ENCODE data around the gene TMPRSS5. TPM values are rescaled to one million over a fixed set of nuclear protein-coding genes. Genes with fewer than 3 reads are reported as not detected.

Gene TMPRSS5
- total RNA-seq, 4 donors from 2014 or later: 0.26 to 0.83 (median 0.37) TPM

DNA sequence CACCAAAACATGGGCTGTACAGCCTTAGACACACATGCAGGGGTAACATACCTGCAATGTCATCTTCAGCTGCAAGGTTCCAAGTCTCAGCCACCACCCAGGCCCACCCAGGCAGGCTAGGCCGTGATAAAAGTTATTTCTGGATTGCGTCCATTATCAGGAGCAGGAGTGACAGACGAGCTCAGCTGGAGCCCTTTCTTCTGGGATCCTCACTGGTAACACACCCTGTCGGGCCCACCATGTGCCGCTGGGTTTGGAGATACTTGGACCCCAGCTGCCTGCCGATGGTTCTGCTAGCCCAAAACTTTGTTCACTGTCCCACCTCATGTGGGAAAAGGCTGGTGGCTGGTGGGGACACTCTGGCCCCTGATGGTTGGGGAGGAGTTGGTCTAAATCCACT lies 24.8 kb downstream of the TMPRSS5 start:
- no peak for DNase-seq (ENCODE audit: extremely low spot score)
- Histone ChIP-seq H3K27ac (replicated peaks in 1 of 4) (no peak overlapping the region), H3K27me3 (no peaks in the 10 kb centered on the region), H3K36me3 (no peaks in the 10 kb centered on the region), H3K9me3 (no peaks in the 10 kb centered on the region), H3K4me1 (peaks cover 0 to 15% (median 13%) of the 10 kb centered on the region in 4 donors), H3K4me3 (no peak overlapping the region)
- 77% methylated on average over 6 of the region's 6 CpGs for WGBS
- TF ChIP-seq EP300 (IDR thresholded peaks at IDR 0.05) (no peak), POLR2A (IDR thresholded peaks at IDR 0.05; ENCODE audit: low read depth) (no peak), POLR2AphosphoS5 (IDR thresholded peaks at IDR 0.05) (no peak)
- TF ChIP-seq, protein P1, sequence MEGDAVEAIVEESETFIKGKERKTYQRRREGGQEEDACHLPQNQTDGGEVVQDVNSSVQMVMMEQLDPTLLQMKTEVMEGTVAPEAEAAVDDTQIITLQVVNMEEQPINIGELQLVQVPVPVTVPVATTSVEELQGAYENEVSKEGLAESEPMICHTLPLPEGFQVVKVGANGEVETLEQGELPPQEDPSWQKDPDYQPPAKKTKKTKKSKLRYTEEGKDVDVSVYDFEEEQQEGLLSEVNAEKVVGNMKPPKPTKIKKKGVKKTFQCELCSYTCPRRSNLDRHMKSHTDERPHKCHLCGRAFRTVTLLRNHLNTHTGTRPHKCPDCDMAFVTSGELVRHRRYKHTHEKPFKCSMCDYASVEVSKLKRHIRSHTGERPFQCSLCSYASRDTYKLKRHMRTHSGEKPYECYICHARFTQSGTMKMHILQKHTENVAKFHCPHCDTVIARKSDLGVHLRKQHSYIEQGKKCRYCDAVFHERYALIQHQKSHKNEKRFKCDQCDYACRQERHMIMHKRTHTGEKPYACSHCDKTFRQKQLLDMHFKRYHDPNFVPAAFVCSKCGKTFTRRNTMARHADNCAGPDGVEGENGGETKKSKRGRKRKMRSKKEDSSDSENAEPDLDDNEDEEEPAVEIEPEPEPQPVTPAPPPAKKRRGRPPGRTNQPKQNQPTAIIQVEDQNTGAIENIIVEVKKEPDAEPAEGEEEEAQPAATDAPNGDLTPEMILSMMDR (IDR thresholded peaks at IDR 0.05): no peak
- intact Hi-C loops (cut with DNase I): no loop called here

DNA sequence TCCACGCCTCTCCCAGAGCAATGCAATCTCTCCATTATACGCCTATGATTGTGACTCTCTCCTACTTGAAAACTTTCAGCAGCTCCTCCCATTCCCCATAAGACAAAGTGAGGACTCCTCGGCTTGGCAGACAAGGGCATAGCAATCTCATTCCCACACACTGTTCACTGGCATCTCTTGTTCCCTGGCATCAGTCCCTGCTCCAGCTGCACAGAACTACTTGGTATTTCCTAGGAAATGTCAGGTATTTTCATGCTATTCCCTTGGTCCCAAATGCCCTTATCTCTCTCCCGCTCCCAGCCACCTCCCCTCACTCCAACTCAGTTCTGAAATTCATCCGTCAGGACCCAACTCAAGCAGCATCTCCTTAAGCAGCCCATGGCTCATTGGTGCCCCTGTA lies 28.4 kb downstream of the TMPRSS5 start:
- no peak overlapping the region for H3K27ac ChIP-seq (replicated peaks in 1 of 4)
- DNase-seq (ENCODE audit: extremely low spot score): no peak
- TF ChIP-seq POLR2A (IDR thresholded peaks at IDR 0.05; ENCODE audit: low read depth) (no peak), POLR2AphosphoS5 (IDR thresholded peaks at IDR 0.05) (no peak), EP300 (IDR thresholded peaks at IDR 0.05) (no peak)
- TF ChIP-seq, protein P1 (IDR thresholded peaks at IDR 0.05): no peak
- H3K36me3 ChIP-seq: no peaks in the 10 kb centered on the region
- WGBS: 90% methylated on average over 5 of the region's 5 CpGs
- H3K4me3 ChIP-seq: no peak overlapping the region
- peaks cover 0 to 15% (median 13%) of the 10 kb centered on the region in 4 donors for H3K4me1 ChIP-seq
- intact Hi-C loops (cut with DNase I): no loop called here
- no peaks in the 10 kb centered on the region for H3K27me3 ChIP-seq
- H3K9me3 ChIP-seq: no peaks in the 10 kb centered on the region

DNA sequence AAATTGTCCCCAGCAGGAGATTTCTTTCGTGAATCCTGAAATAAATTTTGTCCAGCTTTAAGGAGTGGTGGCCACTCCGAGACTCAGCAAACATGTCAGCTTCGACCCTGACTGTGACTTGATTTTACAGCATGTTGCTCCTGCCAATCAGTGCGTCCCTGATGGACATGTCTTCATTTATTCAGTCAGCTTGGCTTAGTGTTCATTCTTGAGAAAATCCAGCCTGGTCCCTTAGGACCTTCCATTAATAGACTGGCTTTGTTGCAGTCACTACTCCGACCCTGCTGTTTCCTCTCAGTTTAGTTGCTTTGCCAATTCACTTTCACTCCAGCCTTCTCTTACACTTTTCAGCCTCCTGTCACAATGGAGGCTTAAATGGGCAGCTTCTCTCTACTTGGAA lies 30.5 kb downstream of the TMPRSS5 start:
- TF ChIP-seq POLR2AphosphoS5 (IDR thresholded peaks at IDR 0.05) (no peak), POLR2A (IDR thresholded peaks at IDR 0.05; ENCODE audit: low read depth) (no peak), EP300 (IDR thresholded peaks at IDR 0.05) (no peak)
- TF ChIP-seq, protein P1 (IDR thresholded peaks at IDR 0.05): no peak
- Histone ChIP-seq H3K4me3 (no peak overlapping the region), H3K9me3 (no peaks in the 10 kb centered on the region), H3K36me3 (no peaks in the 10 kb centered on the region), H3K4me1 (no peaks in the 10 kb centered on the region), H3K27ac (replicated peaks in 1 of 4) (no peak overlapping the region), H3K27me3 (no peaks in the 10 kb centered on the region)
- no peak for DNase-seq (ENCODE audit: extremely low spot score)
- 72% methylated on average over 5 of the region's 5 CpGs for WGBS
- intact Hi-C loops (cut with DNase I): no loop called here

DNA sequence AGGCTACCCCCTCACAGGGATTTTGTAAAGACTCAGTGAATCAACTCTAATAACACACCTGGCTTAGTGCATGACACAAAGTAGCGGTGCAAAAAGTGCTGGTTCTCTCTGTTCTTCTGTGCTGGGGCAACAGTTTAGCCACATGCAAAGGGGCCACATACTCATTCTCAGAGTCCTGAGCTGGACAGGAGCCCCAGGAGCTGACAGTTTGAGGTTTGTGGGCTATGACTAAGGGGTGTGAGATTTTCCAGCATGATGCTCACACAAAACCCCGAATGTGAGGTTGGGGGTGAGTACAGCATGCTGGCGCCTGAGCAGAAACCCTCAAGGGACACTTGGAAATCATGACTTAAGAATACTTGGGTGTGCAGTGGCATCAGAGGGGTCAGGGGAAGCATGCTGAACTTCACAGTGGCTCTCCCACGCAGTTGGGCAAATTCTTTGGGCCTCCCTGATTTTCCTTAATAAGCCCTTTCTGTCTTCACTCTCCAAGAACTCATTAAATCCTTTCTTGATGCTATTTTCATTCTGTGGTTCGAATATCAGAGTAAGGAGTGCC lies 31.0 kb downstream of the TMPRSS5 start:
- H3K36me3 ChIP-seq: no peaks in the 10 kb centered on the region
- H3K4me1 ChIP-seq: no peaks in the 10 kb centered on the region
- no peak overlapping the region for H3K27ac ChIP-seq (replicated peaks in 1 of 4)
- DNase-seq (ENCODE audit: extremely low spot score): no peak
- no peaks in the 10 kb centered on the region for H3K27me3 ChIP-seq
- TF ChIP-seq EP300 (IDR thresholded peaks at IDR 0.05): no peak
- TF ChIP-seq, protein P1 (IDR thresholded peaks at IDR 0.05): no peak
- TF ChIP-seq POLR2AphosphoS5 (IDR thresholded peaks at IDR 0.05): no peak
- no peak for TF ChIP-seq POLR2A (IDR thresholded peaks at IDR 0.05; ENCODE audit: low read depth)
- intact Hi-C loops (cut with DNase I): no loop called here
- H3K9me3 ChIP-seq: no peaks in the 10 kb centered on the region
- WGBS: 72% methylated on average over 5 of the region's 5 CpGs
- no peak overlapping the region for H3K4me3 ChIP-seq

DNA sequence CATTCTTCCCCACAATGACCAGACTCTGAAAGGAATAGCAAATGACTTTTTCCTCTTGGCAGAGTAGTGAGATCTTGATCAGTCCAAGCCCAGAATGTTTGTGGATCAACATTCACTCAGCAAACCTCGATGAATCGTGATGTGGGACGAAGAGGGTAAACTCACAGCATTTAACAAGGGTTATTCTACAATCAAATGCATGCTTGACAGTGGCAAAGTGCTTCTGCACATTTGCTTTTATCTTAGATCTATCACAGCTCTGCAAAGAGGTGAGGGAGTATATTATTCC lies 31.8 kb downstream of the TMPRSS5 start:
- 78% methylated on average over 3 of the region's 3 CpGs for WGBS
- intact Hi-C loops (cut with DNase I): no loop called here
- no peaks in the 10 kb centered on the region for H3K4me1 ChIP-seq
- no peak overlapping the region for H3K4me3 ChIP-seq
- no peak for DNase-seq (ENCODE audit: extremely low spot score)
- H3K27ac ChIP-seq (replicated peaks in 1 of 4): no peak overlapping the region
- no peaks in the 10 kb centered on the region for H3K9me3 ChIP-seq
- H3K27me3 ChIP-seq: no peaks in the 10 kb centered on the region
- no peak for TF ChIP-seq EP300 (IDR thresholded peaks at IDR 0.05)
- TF ChIP-seq POLR2AphosphoS5 (IDR thresholded peaks at IDR 0.05): no peak
- TF ChIP-seq, protein P1 (IDR thresholded peaks at IDR 0.05): no peak
- TF ChIP-seq POLR2A (IDR thresholded peaks at IDR 0.05; ENCODE audit: low read depth): no peak
- no peaks in the 10 kb centered on the region for H3K36me3 ChIP-seq

Measured in esophagus muscularis mucosa (tissue), 4 donors.